Smooth muscle cell (in vitro differentiated cells): ENCODE data around the gene UBE2J2. TPM values are rescaled to one million over a fixed set of nuclear protein-coding genes. Genes with fewer than 3 reads are reported as not detected.

Source experiments
- DNase-seq: peaks from one replicate; lab custom pipeline; 2025; ENCODE audit not compliant: unreplicated experiment; lab: John Stamatoyannopoulos, UW
- H2AFZ ChIP-seq: fragments of 200-600 bp; sonication (generic); 2 replicates; pipeline ENCODE4 v1.6.0; 2016; ENCODE audit warnings: antibody characterized with exemption, low read depth, mild to moderate bottlenecking
- H3F3A ChIP-seq: fragments of 200-600 bp; sonication (generic); 2 replicates; pipeline ENCODE4 v1.6.0; 2017; ENCODE audit warnings: antibody characterized with exemption, low read depth
- H3K27ac ChIP-seq: fragments of 200-600 bp; sonication (generic); 2 replicates; pipeline ENCODE4 v1.5.1; 2016; ENCODE audit warnings: low read depth, mild to moderate bottlenecking
- H3K27me3 ChIP-seq: fragments of 200-600 bp; sonication (generic); 2 replicates; pipeline ENCODE4 v1.6.1; 2016; ENCODE audit warnings: low read depth, mild to moderate bottlenecking
- H3K36me3 ChIP-seq: fragments of 200-600 bp; sonication (generic); 2 replicates; pipeline ENCODE4 v1.5.1; 2016; ENCODE audit warnings: low read depth
- H3K4me1 ChIP-seq: fragments of 200-600 bp; sonication (generic); 2 replicates; pipeline ENCODE4 v1.5.1; 2016; ENCODE audit warnings: low read depth
- H3K4me2 ChIP-seq: fragments of 200-600 bp; sonication (generic); 2 replicates; pipeline ENCODE4 v1.6.0; 2016; ENCODE audit warnings: mild to moderate bottlenecking
- H3K4me3 ChIP-seq: fragments of 200-600 bp; sonication (generic); 2 replicates; pipeline ENCODE4 v1.5.1; 2016; ENCODE audit warnings: mild to moderate bottlenecking
- H3K79me2 ChIP-seq: fragments of 200-600 bp; sonication (generic); 2 replicates; pipeline ENCODE4 v1.6.0; 2016; ENCODE audit warnings: low read depth, mild to moderate bottlenecking
- H3K9ac ChIP-seq: fragments of 200-600 bp; sonication (generic); 2 replicates; pipeline ENCODE4 v1.6.0; 2016; ENCODE audit warnings: low read depth
- H3K9me3 ChIP-seq: fragments of 200-600 bp; sonication (generic); replicated peaks from 2 replicates; pipeline ENCODE4 v1.5.1; 2016; ENCODE audit warnings: low read depth
- H4K20me1 ChIP-seq: fragments of 200-600 bp; sonication (generic); 2 replicates; pipeline ENCODE4 v1.6.0; 2016; ENCODE audit warnings: low read depth
- WGBS: methylation state at CpG from one replicate; pipeline ENCODE4 v1.1.7; 2016; ENCODE audit warnings: low lambda C conversion rate; 5-methylcytosine and 5-hydroxymethylcytosine counted together
- polyA plus RNA-seq: library from polyadenylated mRNA; unstranded; fragments of >200 nt; fragmentation: Nextera tagmentation; extraction: Ambion mirVana; gene quantifications from 2 replicates; pipeline ENCODE4 v1.2.1, GENCODE V29; 2016
- total RNA-seq: library from RNA; depleted of rRNA; stranded (reverse); fragments of >200 nt; gene quantifications from 2 replicates; pipeline ENCODE4 v1.2.3, GENCODE V29; 2014
- TF ChIP-seq, protein P1 (sequence below): fragments of 200-600 bp; sonication (generic); IDR thresholded peaks from 2 replicates; pipeline ENCODE4 v1.5.1; 2017; ENCODE audit warnings: borderline replicate concordance, mild to moderate bottlenecking, antibody characterized with exemption; ENCODE audit not compliant: insufficient read depth, poor library complexity, severe bottlenecking

The UBE2J2 gene
- total and polyA plus RNA-seq, 2 experiments from 2014 or later, result 30.2 to 72.9 TPM

DNA sequence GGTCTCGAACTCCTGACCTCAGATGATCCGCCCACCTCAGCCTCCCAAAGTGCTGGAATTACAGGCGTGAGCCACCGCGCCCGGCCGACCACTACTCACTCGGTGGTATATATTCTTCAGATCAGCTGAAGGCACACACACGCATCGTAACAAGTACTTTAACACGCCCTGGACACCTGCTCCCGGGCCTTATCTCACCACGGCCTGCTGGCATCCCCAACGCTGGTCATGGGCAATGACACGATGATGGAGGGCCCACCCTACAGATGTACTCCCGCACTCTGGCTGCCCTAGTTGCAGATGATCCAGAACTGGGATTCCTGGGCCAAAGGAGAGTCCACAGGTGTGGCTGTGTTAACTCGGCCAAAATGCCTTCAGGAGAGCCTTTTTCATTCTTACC, 11.6 kb downstream of the UBE2J2 start:
- Histone ChIP-seq H3K9me3 (no peaks in the 10 kb centered on the region), H3K36me3 (no peaks in the 10 kb centered on the region), H3K4me1 (no peaks in the 10 kb centered on the region), H3K4me3 (no peak overlapping the region), H4K20me1 (peaks cover 75% of the 10 kb centered on the region), H3K79me2 (peaks cover 40% of the 10 kb centered on the region), H3K27ac (no peak overlapping the region), H2AFZ (no peak overlapping the region), H3F3A (peaks cover 8% of the 10 kb centered on the region), H3K27me3 (no peaks in the 10 kb centered on the region), H3K4me2 (no peak overlapping the region), H3K9ac (no peak overlapping the region)
- TF ChIP-seq, protein P1, sequence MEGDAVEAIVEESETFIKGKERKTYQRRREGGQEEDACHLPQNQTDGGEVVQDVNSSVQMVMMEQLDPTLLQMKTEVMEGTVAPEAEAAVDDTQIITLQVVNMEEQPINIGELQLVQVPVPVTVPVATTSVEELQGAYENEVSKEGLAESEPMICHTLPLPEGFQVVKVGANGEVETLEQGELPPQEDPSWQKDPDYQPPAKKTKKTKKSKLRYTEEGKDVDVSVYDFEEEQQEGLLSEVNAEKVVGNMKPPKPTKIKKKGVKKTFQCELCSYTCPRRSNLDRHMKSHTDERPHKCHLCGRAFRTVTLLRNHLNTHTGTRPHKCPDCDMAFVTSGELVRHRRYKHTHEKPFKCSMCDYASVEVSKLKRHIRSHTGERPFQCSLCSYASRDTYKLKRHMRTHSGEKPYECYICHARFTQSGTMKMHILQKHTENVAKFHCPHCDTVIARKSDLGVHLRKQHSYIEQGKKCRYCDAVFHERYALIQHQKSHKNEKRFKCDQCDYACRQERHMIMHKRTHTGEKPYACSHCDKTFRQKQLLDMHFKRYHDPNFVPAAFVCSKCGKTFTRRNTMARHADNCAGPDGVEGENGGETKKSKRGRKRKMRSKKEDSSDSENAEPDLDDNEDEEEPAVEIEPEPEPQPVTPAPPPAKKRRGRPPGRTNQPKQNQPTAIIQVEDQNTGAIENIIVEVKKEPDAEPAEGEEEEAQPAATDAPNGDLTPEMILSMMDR, result no peak
- DNase-seq, result no peak
- WGBS, result 99% methylated on average over 17 of the region's 17 CpGs

- no peak overlapping the region for H2AFZ ChIP-seq
- no peak overlapping the region for H3K9ac ChIP-seq
- no peak for DNase-seq
- H3K4me2 ChIP-seq, result no peak overlapping the region
- H3K27ac ChIP-seq, result no peak overlapping the region
- no peak overlapping the region for H3K4me3 ChIP-seq
- peaks cover 29% of the 10 kb centered on the region for H3K79me2 ChIP-seq
- H3K27me3 ChIP-seq, result no peaks in the 10 kb centered on the region
- TF ChIP-seq, protein P1, result no peak
- no peaks in the 10 kb centered on the region for H3K36me3 ChIP-seq
- no peaks in the 10 kb centered on the region for H3K9me3 ChIP-seq
- H4K20me1 ChIP-seq, result peaks cover 79% of the 10 kb centered on the region
- no peaks in the 10 kb centered on the region for H3K4me1 ChIP-seq
- H3F3A ChIP-seq, result peaks cover 2% of the 10 kb centered on the region
- WGBS, result 96% methylated on average over 16 of the region's 16 CpGs
These were observed 12.7 kb downstream of the UBE2J2 start for GRCh38 chr1:1260843-1261560.

- no peak for DNase-seq
- H3K79me2 ChIP-seq, result peaks cover 28% of the 10 kb centered on the region
- no peak overlapping the region for H3K27ac ChIP-seq
- H3K36me3 ChIP-seq, result no peaks in the 10 kb centered on the region
- no peaks in the 10 kb centered on the region for H3K27me3 ChIP-seq
- TF ChIP-seq, protein P1, result no peak
- no peak overlapping the region for H3K4me2 ChIP-seq
- H4K20me1 ChIP-seq, result peaks cover 84% of the 10 kb centered on the region
- no peak overlapping the region for H3K9ac ChIP-seq
- WGBS, result 96% methylated on average over 26 of the region's 26 CpGs
- H2AFZ ChIP-seq, result no peak overlapping the region
- H3K4me1 ChIP-seq, result no peaks in the 10 kb centered on the region
- no peaks in the 10 kb centered on the region for H3K9me3 ChIP-seq
- H3F3A ChIP-seq, result no peaks in the 10 kb centered on the region
- H3K4me3 ChIP-seq, result no peak overlapping the region
These were observed 13.6 kb downstream of the UBE2J2 start for GRCh38 chr1:1259951-1260600.
